Stimulated activated CD4-positive, alpha-beta T cell treated with anti-CD3 and anti-CD28 coated beads, Interleukin-1b, Interleukin-23, amount 100 ng/mL, for 1 hour (primary cell): ENCODE data around the gene CENPT.

Source experiments
- DNase-seq, 2 donors: peaks; one replicate each; pipeline ENCODE4 v3.0.0-alpha.2; 2020; ENCODE audit warnings: low read depth in 2 of 2

CENPT gene

GRCh38 chr16:67807148-67807682 lies 40.3 kb downstream of the CENPT start:
- no peak for DNase-seq

- peak; percentile 86 to 94 for DNase-seq
These were observed 40.9 kb downstream of the CENPT start, which contains the start of the genes RANBP10 and TSNAXIP1 for GRCh38 chr16:67806428-67807147. Gene RANBP10, minus strand, starts transcription at chr16:67806560. Its CDS starts 24 bp downstream, at chr16:67806536. Gene TSNAXIP1, plus strand, starts transcription at chr16:67806889. Its CDS starts 261 bp downstream, at chr16:67807150.

GRCh38 chr16:67805718-67806427 lies 41.6 kb downstream of the CENPT start:
- no peak for DNase-seq

- no peak for DNase-seq
These were observed 42.5 kb downstream of the CENPT start for GRCh38 chr16:67804853-67805542.

GRCh38 chr16:67803894-67804293 lies 43.6 kb downstream of the CENPT start:
- DNase-seq = no peak

- DNase-seq = no peak
These were observed 45.6 kb downstream of the CENPT start for GRCh38 chr16:67801883-67802282.

- DNase-seq = no peak
These were observed 46.3 kb downstream of the CENPT start for GRCh38 chr16:67801241-67801640.

GRCh38 chr16:67800338-67800926 lies 47.1 kb downstream of the CENPT start:
- no peak for DNase-seq

GRCh38 chr16:67796099-67796718 lies 51.3 kb downstream of the CENPT start:
- DNase-seq = no peak

GRCh38 chr16:67790071-67790470 lies 57.4 kb downstream of the CENPT start:
- DNase-seq = no peak

GRCh38 chr16:67786491-67786890 lies 61.0 kb downstream of the CENPT start:
- DNase-seq = no peak

GRCh38 chr16:67783353-67783725 lies 64.2 kb downstream of the CENPT start:
- no peak for DNase-seq

- DNase-seq = no peak
These were observed 64.7 kb downstream of the CENPT start for GRCh38 chr16:67782567-67783352.

GRCh38 chr16:67781565-67781921 lies 66.0 kb downstream of the CENPT start:
- no peak for DNase-seq

- no peak for DNase-seq
These were observed 66.5 kb downstream of the CENPT start for GRCh38 chr16:67780847-67781564.

- DNase-seq = no peak
These were observed 68.1 kb downstream of the CENPT start for GRCh38 chr16:67779256-67780014.
